WERI-Rb-1 (cell line): ENCODE data around the gene SLC25A1.

Source experiments
- DNase-seq: peaks from one replicate; pipeline ENCODE4 v3.0.0-alpha.2; 2020
- H3K27ac ChIP-seq: fragments of 250-450 bp; sonication (Bioruptor Pico); 2 replicates; pipeline ENCODE4 v1.5.1; 2020; ENCODE audit warnings: mild to moderate bottlenecking, moderate library complexity
- H3K27me3 ChIP-seq: fragments of 250-450 bp; sonication (Bioruptor Pico); 2 replicates; pipeline ENCODE4 v1.5.1; 2021; ENCODE audit warnings: mild to moderate bottlenecking, low read depth, moderate library complexity; ENCODE audit not compliant: insufficient read depth, severe bottlenecking
- H3K36me3 ChIP-seq: fragments of 250-450 bp; sonication (Bioruptor Pico); 2 replicates; pipeline ENCODE4 v1.5.1; 2020; ENCODE audit warnings: mild to moderate bottlenecking, moderate library complexity
- H3K4me3 ChIP-seq: 2 replicates; pipeline ENCODE4 v1.5.1; 2011; ENCODE audit warnings: low read depth, mild to moderate bottlenecking, control low read depth, low read length
- H3K9me3 ChIP-seq: fragments of 250-450 bp; sonication (Bioruptor Pico); 2 replicates; pipeline ENCODE4 v1.5.1; 2021; ENCODE audit warnings: mild to moderate bottlenecking, moderate library complexity; ENCODE audit not compliant: severe bottlenecking
- TF ChIP-seq, protein P1 (sequence below): IDR thresholded peaks from 2 replicates; pipeline ENCODE4 v1.5.1; 2011; ENCODE audit warnings: low read depth, mild to moderate bottlenecking, control low read depth, inconsistent platforms, low read length

The SLC25A1 gene

DNA sequence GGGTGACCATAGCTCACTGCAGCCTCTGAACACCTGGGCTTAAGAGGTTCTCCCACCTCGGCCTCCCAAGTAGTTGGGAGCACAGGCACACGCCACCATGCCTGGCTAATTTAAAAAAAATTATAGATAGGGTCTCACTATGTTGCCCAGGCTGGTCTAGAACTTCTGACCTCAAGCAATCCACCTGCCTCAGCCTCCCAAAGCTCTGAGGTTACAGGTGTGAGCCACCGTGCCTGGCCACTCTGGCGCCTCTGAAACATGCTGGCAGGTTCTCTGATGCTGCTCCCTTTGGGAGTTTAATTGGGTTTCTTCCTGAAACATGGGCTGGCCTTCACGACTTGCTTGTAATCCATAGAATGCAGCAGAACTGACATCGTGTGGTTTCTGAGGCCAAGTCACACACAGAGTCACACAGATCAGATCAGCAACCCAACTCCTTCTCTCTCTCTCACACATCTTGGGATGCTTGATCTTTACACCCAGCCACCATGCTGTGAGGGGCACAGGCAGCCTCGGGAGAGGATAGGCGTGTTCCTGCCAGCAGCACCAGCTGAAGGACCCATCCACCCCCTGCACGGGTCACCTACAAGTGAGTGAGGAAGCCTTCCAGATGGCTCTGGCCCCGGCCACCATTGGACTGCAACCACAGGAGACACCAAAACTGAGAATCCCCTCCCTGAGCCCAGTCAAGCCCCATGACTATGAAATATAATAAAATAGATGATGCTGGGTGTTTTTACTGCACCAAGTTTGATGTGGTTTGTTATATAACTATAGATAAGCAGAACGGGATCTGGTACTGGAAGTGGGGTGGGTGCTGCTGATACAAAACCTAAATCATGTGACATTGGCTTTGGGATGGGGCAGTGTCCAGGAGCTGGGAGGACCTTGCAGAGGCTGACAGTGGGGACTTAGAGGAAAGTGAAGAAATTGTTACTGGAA lies 25.3 kb downstream of the SLC25A1 start:
- peaks cover 47% of the 10 kb centered on the region for H3K27me3 ChIP-seq

DNA sequence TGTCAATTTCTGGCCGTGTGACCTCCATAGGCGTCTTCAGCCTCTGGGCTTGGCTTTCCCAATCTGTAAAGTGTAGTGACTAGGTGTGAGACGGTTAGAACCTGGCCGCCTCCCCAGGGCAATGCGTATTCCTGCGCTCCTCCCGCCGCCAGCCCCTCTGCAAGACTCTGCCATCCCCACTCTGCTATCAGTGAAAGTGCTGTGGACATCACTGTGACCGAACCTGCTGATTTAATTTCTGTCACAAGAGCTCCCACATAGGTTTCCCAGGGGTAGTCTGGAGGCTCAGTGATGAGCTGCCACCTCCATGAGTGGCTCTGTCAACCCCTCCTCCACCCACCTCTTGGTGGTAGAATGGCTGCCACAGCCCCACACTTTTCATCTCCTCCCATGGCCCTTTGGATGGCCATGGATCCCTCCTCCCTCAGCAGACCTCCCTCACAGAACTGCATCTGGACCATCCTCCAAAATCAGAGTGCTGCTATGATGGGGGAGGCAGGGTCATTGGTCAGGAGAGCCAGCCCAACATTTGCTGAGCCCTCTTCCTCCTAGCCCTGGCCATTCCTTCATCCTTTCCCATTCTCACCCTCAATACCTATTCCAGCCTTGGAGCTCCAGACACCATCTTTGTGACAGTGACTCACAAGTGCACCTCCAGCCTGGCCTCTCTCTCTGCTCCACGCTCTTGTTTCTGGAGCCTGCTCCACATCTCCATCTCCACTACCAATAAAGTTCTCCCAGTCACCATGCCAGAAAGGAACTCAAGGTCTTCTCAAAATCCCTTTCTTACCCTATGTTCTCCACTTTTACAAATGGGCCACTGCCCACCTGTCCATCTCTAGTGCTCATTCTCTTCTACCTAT lies 27.0 kb downstream of the SLC25A1 start:
- Histone ChIP-seq H3K27ac (no peak overlapping the region), H3K27me3 (peaks cover 53% of the 10 kb centered on the region), H3K9me3 (peaks cover 3% of the 10 kb centered on the region), H3K36me3 (no peaks in the 10 kb centered on the region), H3K4me3 (no peak overlapping the region)
- TF ChIP-seq, protein P1, sequence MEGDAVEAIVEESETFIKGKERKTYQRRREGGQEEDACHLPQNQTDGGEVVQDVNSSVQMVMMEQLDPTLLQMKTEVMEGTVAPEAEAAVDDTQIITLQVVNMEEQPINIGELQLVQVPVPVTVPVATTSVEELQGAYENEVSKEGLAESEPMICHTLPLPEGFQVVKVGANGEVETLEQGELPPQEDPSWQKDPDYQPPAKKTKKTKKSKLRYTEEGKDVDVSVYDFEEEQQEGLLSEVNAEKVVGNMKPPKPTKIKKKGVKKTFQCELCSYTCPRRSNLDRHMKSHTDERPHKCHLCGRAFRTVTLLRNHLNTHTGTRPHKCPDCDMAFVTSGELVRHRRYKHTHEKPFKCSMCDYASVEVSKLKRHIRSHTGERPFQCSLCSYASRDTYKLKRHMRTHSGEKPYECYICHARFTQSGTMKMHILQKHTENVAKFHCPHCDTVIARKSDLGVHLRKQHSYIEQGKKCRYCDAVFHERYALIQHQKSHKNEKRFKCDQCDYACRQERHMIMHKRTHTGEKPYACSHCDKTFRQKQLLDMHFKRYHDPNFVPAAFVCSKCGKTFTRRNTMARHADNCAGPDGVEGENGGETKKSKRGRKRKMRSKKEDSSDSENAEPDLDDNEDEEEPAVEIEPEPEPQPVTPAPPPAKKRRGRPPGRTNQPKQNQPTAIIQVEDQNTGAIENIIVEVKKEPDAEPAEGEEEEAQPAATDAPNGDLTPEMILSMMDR: no peak
- no peak for DNase-seq

More for the DNA sequence above, 25.3 kb downstream of the SLC25A1 start:
- DNase-seq: no peak
- H3K4me3 ChIP-seq: no peak overlapping the region
- peaks cover 3% of the 10 kb centered on the region for H3K9me3 ChIP-seq
- no peak overlapping the region for H3K27ac ChIP-seq
- no peaks in the 10 kb centered on the region for H3K36me3 ChIP-seq
- TF ChIP-seq, protein P1: no peak

DNA sequence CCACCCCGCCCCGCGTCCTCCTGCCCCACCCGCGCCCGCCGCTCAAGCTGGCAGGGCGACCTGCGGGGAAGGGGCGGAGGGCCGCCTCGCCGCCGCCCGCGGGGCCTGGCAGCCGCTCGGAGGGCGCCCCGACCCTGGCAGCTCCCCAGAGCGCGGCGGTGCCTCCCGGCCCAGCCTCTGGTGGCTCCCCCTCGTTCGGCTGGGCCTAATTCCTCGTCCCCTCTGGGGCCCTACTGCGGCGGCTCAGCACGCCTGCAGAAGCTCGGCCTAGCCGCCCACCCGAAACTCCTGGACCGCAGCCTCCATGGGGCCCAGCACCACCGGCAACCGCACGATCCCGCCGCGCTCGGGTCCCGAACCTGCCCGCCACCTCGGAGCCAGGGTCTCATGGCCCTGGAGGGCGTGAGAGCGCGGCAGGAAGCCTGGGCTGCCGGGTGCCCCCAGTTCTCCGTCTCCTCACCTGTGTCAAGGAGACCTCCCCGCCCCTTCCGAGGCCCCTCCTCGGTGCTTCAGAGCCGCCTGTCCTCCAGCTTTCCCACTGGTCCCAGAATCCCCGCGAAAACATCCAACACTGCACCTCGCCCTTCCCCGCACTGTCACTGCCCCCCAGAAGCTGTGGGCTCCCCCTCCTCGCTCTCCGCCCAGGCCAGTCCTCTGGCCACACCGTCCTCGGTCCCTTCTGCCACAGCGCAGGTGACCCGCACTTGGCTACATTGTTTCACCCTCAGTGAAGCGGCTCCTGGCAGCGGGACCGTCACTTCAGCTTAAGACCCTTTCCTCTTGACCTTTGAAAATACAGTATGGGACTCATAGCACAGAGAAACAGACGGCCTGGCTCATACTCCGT lies 27.8 kb downstream of the SLC25A1 start:
- no peak for DNase-seq
- Histone ChIP-seq H3K36me3 (no peaks in the 10 kb centered on the region), H3K4me3 (no peak overlapping the region), H3K27me3 (peaks cover 53% of the 10 kb centered on the region), H3K27ac (no peak overlapping the region), H3K9me3 (peaks cover 3% of the 10 kb centered on the region)
- TF ChIP-seq, protein P1: no peak

DNA sequence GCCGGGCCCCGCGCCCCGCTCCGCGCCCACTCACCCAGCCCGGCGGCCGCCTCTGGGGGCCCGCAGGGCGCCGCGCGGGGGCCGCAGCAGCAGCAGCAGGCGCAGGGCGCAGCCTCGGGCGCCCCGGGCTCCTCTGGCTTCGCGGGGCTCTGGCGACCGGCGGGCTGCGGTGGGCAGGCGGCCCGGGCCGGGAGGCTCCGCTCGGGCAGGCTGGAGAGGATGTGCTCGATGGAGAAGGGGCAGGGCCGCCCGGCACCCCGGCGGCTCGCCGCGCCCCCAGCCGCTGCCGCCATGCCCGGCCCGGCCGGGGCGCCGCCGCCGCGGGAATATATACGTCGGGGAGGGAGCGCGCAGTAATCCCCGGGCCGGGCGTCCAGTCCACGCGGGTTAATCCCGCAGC lies 28.5 kb downstream of the SLC25A1 start, which contains the start of gene GSC2:
Gene GSC2, minus strand, starts transcription at position 302 of the 400 bp plus-strand sequence. Its CDS starts 9 bp downstream, at position 293.
- H3K4me3 ChIP-seq: peak within 1 kb of the TSS; percentile 37
- peaks cover 3% of the 10 kb centered on the region for H3K9me3 ChIP-seq
- no peaks in the 10 kb centered on the region for H3K36me3 ChIP-seq
- no peak within 1 kb of the TSS for H3K27ac ChIP-seq
- H3K27me3 ChIP-seq: peaks cover 53% of the 10 kb centered on the region
- TF ChIP-seq, protein P1: no peak
- DNase-seq: no peak

DNA sequence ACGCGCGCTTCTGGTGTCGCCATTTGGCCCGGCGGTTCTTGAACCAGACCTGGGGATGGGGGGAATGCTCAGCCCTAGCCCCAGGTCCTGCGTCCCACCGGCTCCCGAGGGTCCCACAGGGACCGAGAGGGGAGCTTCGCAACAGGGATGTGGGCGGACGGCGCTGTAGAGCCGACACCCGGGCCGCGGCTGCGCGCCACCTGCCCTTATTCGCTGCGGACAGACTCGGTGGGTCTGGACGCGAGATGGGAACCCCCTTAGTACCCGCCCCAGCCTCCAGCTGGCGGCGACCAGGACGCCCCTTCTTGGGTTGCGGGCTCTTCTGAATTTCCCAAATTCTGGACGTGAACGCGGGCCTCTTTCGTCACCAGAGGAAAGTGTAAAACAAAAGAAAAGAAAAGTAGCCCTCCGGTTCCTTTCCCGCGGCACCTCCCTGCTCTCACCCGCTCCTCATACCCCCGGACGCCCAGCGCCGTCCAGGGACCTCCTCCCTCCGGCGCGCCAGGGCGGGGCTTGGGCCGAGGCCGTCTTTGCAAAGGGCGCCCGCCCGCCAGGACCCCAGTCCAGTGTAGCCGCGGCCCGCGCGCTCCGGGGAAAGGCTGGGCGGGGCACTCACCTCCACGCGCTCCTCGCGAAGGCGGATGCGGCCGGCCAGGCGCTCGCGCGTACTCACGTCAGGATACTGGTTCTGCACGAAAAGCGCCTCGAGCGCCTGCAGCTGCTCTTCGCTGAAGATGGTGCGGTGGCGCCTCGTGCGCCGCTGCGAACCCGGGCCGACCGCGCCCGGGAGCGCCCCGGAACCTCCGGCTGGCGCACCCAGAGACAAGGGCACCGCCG lies 29.3 kb downstream of the SLC25A1 start:
- peaks cover 3% of the 10 kb centered on the region for H3K9me3 ChIP-seq
- DNase-seq: no peak
- H3K4me3 ChIP-seq: peak overlapping the region; percentile 37
- no peak overlapping the region for H3K27ac ChIP-seq
- TF ChIP-seq, protein P1: no peak
- peaks cover 3% of the 10 kb centered on the region; the same call in 1 of the 2 replicates for H3K36me3 ChIP-seq
- H3K27me3 ChIP-seq: peaks cover 53% of the 10 kb centered on the region
